T follicular helper cell (primary cell): Measurements from ENCODE around the gene ANKRD22.

ENCODE experiments used
- DNase-seq: peaks from one replicate; pipeline ENCODE4 v3.0.0-alpha.2; 2020; ENCODE audit warnings: low read depth

The ANKRD22 gene

GRCh38 chr10:88835096-88835909 lies 16.3 kb downstream of the ANKRD22 start:
- peak; percentile 81 for DNase-seq

- DNase-seq, result no peak
Observed at GRCh38 chr10:88833723-88834122, 17.9 kb downstream of the ANKRD22 start.

GRCh38 chr10:88833156-88833555 lies 18.5 kb downstream of the ANKRD22 start:
- no peak for DNase-seq

- DNase-seq, result no peak
Observed at GRCh38 chr10:88832376-88832775, 19.3 kb downstream of the ANKRD22 start.

- peak; percentile 28 for DNase-seq
Observed at GRCh38 chr10:88831709-88832108, 19.9 kb downstream of the ANKRD22 start.

GRCh38 chr10:88830643-88831268 lies 20.9 kb downstream of the ANKRD22 start:
- DNase-seq, result no peak

GRCh38 chr10:88828310-88828709 lies 23.3 kb downstream of the ANKRD22 start:
- no peak for DNase-seq

GRCh38 chr10:88827671-88828070 lies 24.0 kb downstream of the ANKRD22 start:
- DNase-seq, result no peak

- no peak for DNase-seq
Observed at GRCh38 chr10:88826388-88826787, 25.3 kb downstream of the ANKRD22 start.

- DNase-seq, result no peak
Observed at GRCh38 chr10:88820748-88821401, 30.8 kb downstream of the ANKRD22 start.

- DNase-seq, result no peak
Observed at GRCh38 chr10:88819290-88819689, 32.4 kb downstream of the ANKRD22 start.

GRCh38 chr10:88813200-88813599 lies 38.4 kb downstream of the ANKRD22 start:
- DNase-seq, result no peak

- DNase-seq, result no peak
Observed at GRCh38 chr10:88810196-88810961, 41.3 kb downstream of the ANKRD22 start.

GRCh38 chr10:88809621-88810020 lies 42.0 kb downstream of the ANKRD22 start:
- DNase-seq, result no peak

- no peak for DNase-seq
Observed at GRCh38 chr10:88805924-88806323, 45.7 kb downstream of the ANKRD22 start.

GRCh38 chr10:88805361-88805760 lies 46.3 kb downstream of the ANKRD22 start:
- no peak for DNase-seq

GRCh38 chr10:88804083-88804812 lies 47.4 kb downstream of the ANKRD22 start:
- DNase-seq, result no peak

- DNase-seq, result no peak
Observed at GRCh38 chr10:88803641-88804040, 48.0 kb downstream of the ANKRD22 start.

GRCh38 chr10:88802523-88803285 lies 48.9 kb downstream of the ANKRD22 start, which contains the start of gene LIPM:
Gene LIPM (plus strand): TSS chr10:88802730. CDS start chr10:88802897, 167 bp downstream.
- no peak for DNase-seq
